HEK293 (cell line): ENCODE measurements around the gene IGFLR1.
"Not testable (repeated sequence)": the region's sequence is repeated elsewhere in the genome, so short reads cannot be mapped to it uniquely, and the experiment has no call there.

ENCODE experiments used
- CTCF ChIA-PET: fragments of 350-600 bp; formaldehyde crosslinking; extraction: SDS; loops from one replicate; lab custom pipeline; 2021; ENCODE audit warnings: antibody characterized with exemption; lab: Yijun Ruan, JAX
- POLR2A ChIA-PET: fragments of 300-600 bp; formaldehyde crosslinking; extraction: SDS; loops from one replicate; lab custom pipeline; 2020; ENCODE audit warnings: antibody characterized with exemption, inconsistent platforms; lab: Yijun Ruan, JAX
- H3K27ac ChIP-seq: fragments of 200-500 bp; sonication (Bioruptor generic); 2 replicates; pipeline ENCODE4 v1.5.1; 2014; ENCODE audit warnings: low read depth, low read length, control low read depth, inconsistent platforms; ENCODE audit errors: extremely low read depth
- H3K36me3 ChIP-seq, 2 experiments: fragments of 200-500 bp in 1 of 2; sonication (Bioruptor generic) in 1 of 2; 1 replicate in 1 of 2; 2 replicates in 1 of 2; pipeline ENCODE4 v1.5.1; 2014 to 2017; ENCODE audit warnings: inconsistent platforms in 2 of 2, low read length in 2 of 2; ENCODE audit not compliant: control insufficient read depth in 2 of 2, insufficient read depth in 1 of 2
- H3K4me1 ChIP-seq: fragments of 200-500 bp; sonication (Bioruptor generic); 2 replicates; pipeline ENCODE4 v1.5.1; 2014; ENCODE audit warnings: mild to moderate bottlenecking, low read length, inconsistent platforms; ENCODE audit not compliant: control insufficient read depth, insufficient read depth
- H3K4me3 ChIP-seq: 2 replicates; pipeline ENCODE4 v1.5.1; 2011; ENCODE audit warnings: low read depth, mild to moderate bottlenecking, control low read depth, low read length, moderate library complexity
- H3K9me3 ChIP-seq: fragments of 200-500 bp; sonication (Bioruptor generic); 2 replicates; pipeline ENCODE4 v1.5.1; 2014; ENCODE audit warnings: low read depth, low read length, inconsistent platforms; ENCODE audit not compliant: control insufficient read depth, insufficient read depth
- BCL11A ChIP-seq: fragments of 450-650 bp; formaldehyde crosslinking; IDR thresholded peaks from 2 replicates; pipeline ENCODE4 v1.5.1; 2016; ENCODE audit warnings: low read depth, missing biosample characterization, missing genetic modification characterization
- PRDM1 ChIP-seq: fragments of 450-650 bp; formaldehyde crosslinking; IDR thresholded peaks from 2 replicates; pipeline ENCODE4; 2016; ENCODE audit warnings: missing biosample characterization, missing genetic modification characterization
- ZBTB20 ChIP-seq: fragments of 450-650 bp; formaldehyde crosslinking; IDR thresholded peaks from 2 replicates; pipeline ENCODE4 v1.5.1; 2016; ENCODE audit warnings: missing biosample characterization, missing genetic modification characterization
- ZBTB49 ChIP-seq: fragments of 450-650 bp; formaldehyde crosslinking; IDR thresholded peaks from 2 replicates; pipeline ENCODE4 v1.5.1; 2016; ENCODE audit warnings: missing biosample characterization, missing genetic modification characterization, low read depth
- ZNF16 ChIP-seq: fragments of 450-650 bp; formaldehyde crosslinking; IDR thresholded peaks from 2 replicates; pipeline ENCODE4 v1.5.1; 2016; ENCODE audit warnings: low read depth, missing biosample characterization, missing genetic modification characterization
- ZNF202 ChIP-seq: fragments of 450-650 bp; formaldehyde crosslinking; IDR thresholded peaks from 2 replicates; pipeline ENCODE4 v1.5.1; 2016; ENCODE audit warnings: missing biosample characterization, missing genetic modification characterization, borderline replicate concordance
- ZNF514 ChIP-seq: fragments of 450-650 bp; formaldehyde crosslinking; IDR thresholded peaks from 2 replicates; pipeline ENCODE4 v1.5.1; 2016; ENCODE audit warnings: missing biosample characterization, missing genetic modification characterization
- ZNF830 ChIP-seq: fragments of 450-650 bp; IDR thresholded peaks from 2 replicates; pipeline ENCODE4 v1.5.0; 2018; ENCODE audit warnings: missing biosample characterization, missing genetic modification characterization, low read depth, mild to moderate bottlenecking, moderate library complexity

The IGFLR1 gene

GRCh38 chr19:35693422-35693821 lies 48.8 kb downstream of the IGFLR1 start (continued):
- TF ChIP-seq ZBTB49 (tag by site-specific recombination), result no peak
- no peak for TF ChIP-seq PRDM1
- no peak for TF ChIP-seq ZNF830
- TF ChIP-seq ZBTB20 (tag by site-specific recombination), result peak; percentile 79

- no peak overlapping the region for H3K27ac ChIP-seq
- TF ChIP-seq BCL11A (tag by site-specific recombination) (0 out of 2 replicates have a peak, but pooled peaks have one; percentile 7), ZNF514 (no peak)
- CTCF ChIA-PET, result interaction anchor here (0.6 to 10.4 kb wide), 40 partner anchors 8 to 1014 kb away, joined by 3 to 119 read pairs (median 4); partner anchors contain the start of genes COX6B1, LIN37, PSENEN and U2AF1L4
- POLR2A ChIA-PET, result interaction anchor here (1.5 to 2.0 kb wide), 2 partner anchors 10 to 44 kb away, joined by 5 read pairs; partner anchors contain the start of gene COX6B1
- H3K36me3 ChIP-seq, result no peaks in the 10 kb centered on the region; a peak in 1 of 3 replicates
- no peak overlapping the region for H3K4me3 ChIP-seq
- no peaks in the 10 kb centered on the region; the same call in 1 of the 2 replicates for H3K9me3 ChIP-seq
- no peaks in the 10 kb centered on the region for H3K4me1 ChIP-seq
Measured at GRCh38 chr19:35692010-35692409, 50.2 kb downstream of the IGFLR1 start.

- H3K27ac ChIP-seq, H3K36me3 ChIP-seq, H3K9me3 ChIP-seq, POLR2A ChIA-PET, H3K4me1 ChIP-seq, H3K4me3 ChIP-seq: not testable (repeated sequence)
- CTCF ChIA-PET, result interaction anchor here (1.4 to 10.4 kb wide), 5 partner anchors 10 to 240 kb away, joined by 4 to 119 read pairs (median 11); no protein-coding TSS in a partner anchor
Measured at GRCh38 chr19:35691106-35691505, 51.1 kb downstream of the IGFLR1 start.

- no peak for TF ChIP-seq ZNF202 (tag by site-specific recombination)
- no peak for TF ChIP-seq ZNF16 (tag by site-specific recombination)
- CTCF ChIA-PET, result interaction anchor here (0.8 to 2.0 kb wide), 12 partner anchors 9 to 337 kb away, joined by 3 to 10 read pairs (median 4); no protein-coding TSS in a partner anchor
- H3K4me1 ChIP-seq, result no peaks in the 10 kb centered on the region
- H3K27ac ChIP-seq, result no peak overlapping the region
- POLR2A ChIA-PET, result interaction anchor here (1.7 kb wide), 1 partner anchor 16 kb away, joined by 6 read pairs; no protein-coding TSS in a partner anchor
- no peaks in the 10 kb centered on the region; a peak in 1 of 3 replicates for H3K36me3 ChIP-seq
- H3K4me3 ChIP-seq, result no peak overlapping the region
- no peaks in the 10 kb centered on the region; the same call in 1 of the 2 replicates for H3K9me3 ChIP-seq
Measured at GRCh38 chr19:35689836-35690235, 52.4 kb downstream of the IGFLR1 start.
